DOHH2 (cell line): ENCODE results near the gene CDHR4.

Source experiments
- EZH2phosphoT487 ChIP-seq: fragments of 200-600 bp; sonication (generic); IDR thresholded peaks from 2 replicates; pipeline ENCODE4 v1.6.1; 2017; ENCODE audit warnings: borderline replicate concordance, mild to moderate bottlenecking, antibody characterized with exemption, low read length, moderate library complexity, mixed read lengths
- TF ChIP-seq, protein P1 (sequence below): fragments of 200-600 bp; sonication (generic); IDR thresholded peaks from one replicate; pipeline ENCODE4 v1.5.1; 2014; ENCODE audit warnings: antibody characterized with exemption, mild to moderate bottlenecking, low read depth, low read length; ENCODE audit not compliant: poor library complexity, severe bottlenecking

DNA sequence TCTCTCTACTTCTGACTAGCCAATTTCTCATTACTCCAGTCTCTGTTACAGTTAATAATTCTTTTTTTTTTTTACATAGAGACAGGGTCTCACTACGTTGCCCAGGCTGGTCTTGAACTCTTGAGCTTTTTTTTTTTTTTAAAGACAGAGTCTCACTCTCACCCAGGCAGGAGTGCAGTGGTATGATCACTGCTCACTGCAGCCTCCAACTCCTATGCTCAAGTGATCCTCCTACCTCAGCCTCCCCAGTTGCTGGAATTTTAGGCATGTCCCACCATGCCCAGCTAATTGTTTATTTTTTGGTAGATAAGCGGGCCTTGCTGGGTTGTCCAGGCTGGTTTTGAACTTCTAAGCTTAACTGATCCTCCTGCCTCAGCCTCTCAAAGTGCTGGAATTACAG is 27.0 kb downstream of the CDHR4 start:
- TF ChIP-seq, protein P1, sequence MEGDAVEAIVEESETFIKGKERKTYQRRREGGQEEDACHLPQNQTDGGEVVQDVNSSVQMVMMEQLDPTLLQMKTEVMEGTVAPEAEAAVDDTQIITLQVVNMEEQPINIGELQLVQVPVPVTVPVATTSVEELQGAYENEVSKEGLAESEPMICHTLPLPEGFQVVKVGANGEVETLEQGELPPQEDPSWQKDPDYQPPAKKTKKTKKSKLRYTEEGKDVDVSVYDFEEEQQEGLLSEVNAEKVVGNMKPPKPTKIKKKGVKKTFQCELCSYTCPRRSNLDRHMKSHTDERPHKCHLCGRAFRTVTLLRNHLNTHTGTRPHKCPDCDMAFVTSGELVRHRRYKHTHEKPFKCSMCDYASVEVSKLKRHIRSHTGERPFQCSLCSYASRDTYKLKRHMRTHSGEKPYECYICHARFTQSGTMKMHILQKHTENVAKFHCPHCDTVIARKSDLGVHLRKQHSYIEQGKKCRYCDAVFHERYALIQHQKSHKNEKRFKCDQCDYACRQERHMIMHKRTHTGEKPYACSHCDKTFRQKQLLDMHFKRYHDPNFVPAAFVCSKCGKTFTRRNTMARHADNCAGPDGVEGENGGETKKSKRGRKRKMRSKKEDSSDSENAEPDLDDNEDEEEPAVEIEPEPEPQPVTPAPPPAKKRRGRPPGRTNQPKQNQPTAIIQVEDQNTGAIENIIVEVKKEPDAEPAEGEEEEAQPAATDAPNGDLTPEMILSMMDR: no peak
- no peak for TF ChIP-seq EZH2phosphoT487
